Renal cortical epithelial cell (primary cell): ENCODE measurements around the gene SCUBE1. TPM values are rescaled to one million over a fixed set of nuclear protein-coding genes. Genes with fewer than 3 reads are reported as not detected.
A peak's percentile ranks its signal among the peaks of the same experiment; 100 is the strongest.
"Not testable (repeated sequence)": the region's sequence is repeated elsewhere in the genome, so short reads cannot be mapped to it uniquely, and the experiment has no call there.

Experiments used
- DNase-seq: peaks from one replicate; pipeline ENCODE4 v3.0.0-alpha.2; 2011; ENCODE audit warnings: low read depth
- total RNA-seq: library from RNA; depleted of rRNA; stranded (reverse); fragments of >200 nt; gene quantifications from 2 replicates; pipeline ENCODE4 v1.2.3, GENCODE V29; 2014

Gene SCUBE1
- total RNA-seq, 1 donor from 2014 or later, result 0.10 TPM

GRCh38 chr22:43301866-43302265 is 41.3 kb downstream of the SCUBE1 start:
- DNase-seq, result no peak

GRCh38 chr22:43300891-43301676 is 42.1 kb downstream of the SCUBE1 start:
- DNase-seq, result no peak

- no peak for DNase-seq
Measured at GRCh38 chr22:43299736-43300135, 43.4 kb downstream of the SCUBE1 start.

- no peak for DNase-seq
Measured at GRCh38 chr22:43298062-43298801, 44.9 kb downstream of the SCUBE1 start.

DNA sequence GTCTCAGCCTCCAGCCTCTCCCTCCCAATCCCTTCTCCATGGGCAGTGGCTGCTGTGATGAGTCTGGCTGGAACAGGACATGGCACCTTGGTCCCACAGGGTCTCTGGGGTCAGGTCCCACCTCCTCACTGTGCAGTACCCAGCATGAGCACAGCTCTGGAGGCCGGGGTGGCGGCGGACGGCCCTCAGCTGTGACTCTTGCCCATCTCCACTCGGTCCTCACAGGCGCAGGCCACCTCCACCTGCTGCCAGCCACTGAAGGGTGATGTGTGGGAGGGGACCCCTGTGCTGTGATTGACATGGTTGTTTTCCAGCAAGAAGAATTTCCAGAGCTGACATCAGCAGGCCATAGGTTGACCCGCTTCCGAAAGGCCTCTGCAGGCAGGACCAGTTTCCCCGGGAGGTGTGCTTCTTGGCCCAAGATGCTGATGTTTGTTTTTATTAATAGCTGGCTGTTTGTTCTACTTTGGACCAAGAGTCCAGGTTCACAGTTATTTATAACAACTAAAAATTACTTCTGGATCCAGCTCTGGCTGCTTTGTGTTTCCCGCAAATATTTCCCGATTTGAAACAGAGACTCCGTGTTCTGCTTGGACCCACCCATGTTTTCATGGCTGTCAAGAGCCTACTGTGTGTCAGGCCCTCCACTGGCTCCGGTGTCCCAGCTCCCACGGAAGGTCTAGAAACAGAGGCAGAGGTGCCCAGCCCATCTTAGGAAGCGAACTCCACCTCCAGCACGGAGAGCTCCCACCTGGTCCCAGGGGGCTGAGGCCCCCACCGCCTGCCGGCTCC is 45.7 kb downstream of the SCUBE1 start:
- DNase-seq, result no peak

- DNase-seq, result no peak
Measured at GRCh38 chr22:43296276-43296902, 46.8 kb downstream of the SCUBE1 start.

DNA sequence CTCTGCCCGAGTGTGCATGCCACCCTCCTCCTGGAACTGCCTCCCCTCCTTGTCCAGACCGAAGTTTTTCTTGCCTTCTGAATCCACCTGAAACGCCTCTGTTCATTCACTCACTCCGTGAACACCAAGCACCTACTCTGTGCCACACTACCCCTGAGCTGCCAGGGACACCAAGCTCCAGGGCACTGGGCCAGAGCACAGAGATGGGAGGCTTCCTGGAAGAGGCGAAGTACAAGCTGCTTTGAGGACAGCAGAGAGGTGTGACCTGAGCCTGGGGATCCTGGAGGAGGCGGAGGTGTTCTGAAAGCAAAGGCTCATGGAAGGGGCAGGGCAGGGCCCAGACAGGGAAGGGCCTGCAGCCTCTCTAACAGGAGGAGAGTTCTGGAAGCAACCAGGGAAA is 47.5 kb downstream of the SCUBE1 start:
- no peak for DNase-seq

DNA sequence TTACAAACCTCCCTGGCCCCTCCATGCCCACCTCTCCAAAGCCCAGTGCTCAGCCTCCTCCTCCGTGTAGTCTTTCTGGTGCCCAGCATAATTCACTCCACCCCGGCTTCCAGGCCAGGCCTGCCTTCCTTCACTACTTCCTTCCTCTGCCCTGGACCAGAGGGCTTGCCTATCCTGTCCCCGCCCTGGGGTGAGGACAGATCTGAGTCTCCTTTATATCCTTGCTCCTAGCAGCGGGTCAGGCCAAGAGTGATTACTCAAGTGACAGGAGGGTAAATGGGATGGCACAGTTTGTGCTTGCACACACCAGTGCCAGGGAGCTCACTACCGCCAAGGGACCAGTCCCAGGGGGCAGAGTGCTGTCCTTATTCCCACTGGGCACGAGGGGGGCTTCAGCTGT is 48.0 kb downstream of the SCUBE1 start:
- DNase-seq, result no peak

GRCh38 chr22:43293655-43294392 is 49.3 kb downstream of the SCUBE1 start:
- DNase-seq, result peak; percentile 7

GRCh38 chr22:43293259-43293654 is 49.9 kb downstream of the SCUBE1 start:
- DNase-seq, result no peak

DNA sequence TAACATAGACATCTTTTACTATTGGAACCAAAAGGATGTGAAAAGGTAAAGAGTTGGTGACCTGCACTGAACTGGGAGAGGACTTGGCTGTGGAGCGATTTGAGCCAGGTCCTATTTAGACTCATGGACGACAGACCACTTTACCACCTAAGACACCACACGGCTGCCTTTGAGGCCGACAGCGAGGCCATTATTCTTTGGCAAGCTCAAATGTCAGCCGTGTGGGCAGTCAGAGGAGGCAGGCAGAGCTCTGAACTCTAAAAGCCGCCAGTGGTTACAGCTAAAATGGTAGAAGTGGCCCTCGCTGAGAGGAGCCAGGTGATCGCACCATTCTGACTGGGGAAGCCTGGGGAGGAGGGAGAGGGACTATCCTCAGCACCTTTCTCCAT is 50.5 kb downstream of the SCUBE1 start:
- no peak for DNase-seq

DNA sequence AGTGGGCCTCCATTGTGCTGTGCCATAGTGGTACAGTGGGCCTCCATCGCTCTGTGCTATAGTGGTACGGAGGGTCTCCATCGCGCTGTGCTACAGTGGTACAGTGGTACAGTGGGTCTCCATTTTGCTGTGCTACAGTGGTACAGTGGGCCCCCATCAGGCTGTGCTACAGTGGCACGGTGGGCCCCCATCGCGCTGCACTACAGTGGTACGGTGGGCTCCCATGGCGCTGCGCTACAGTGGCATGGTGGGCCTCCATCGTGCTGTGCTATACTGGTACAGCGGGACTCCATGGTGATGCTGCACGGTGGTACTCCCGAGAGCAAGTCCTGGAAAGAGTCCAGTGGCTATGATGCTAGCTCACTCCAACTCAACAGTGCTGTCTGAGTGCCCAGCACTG is 51.8 kb downstream of the SCUBE1 start:
- no peak for DNase-seq

- peak; percentile 3 for DNase-seq
Measured at GRCh38 chr22:43289976-43290721, 53.0 kb downstream of the SCUBE1 start.

DNA sequence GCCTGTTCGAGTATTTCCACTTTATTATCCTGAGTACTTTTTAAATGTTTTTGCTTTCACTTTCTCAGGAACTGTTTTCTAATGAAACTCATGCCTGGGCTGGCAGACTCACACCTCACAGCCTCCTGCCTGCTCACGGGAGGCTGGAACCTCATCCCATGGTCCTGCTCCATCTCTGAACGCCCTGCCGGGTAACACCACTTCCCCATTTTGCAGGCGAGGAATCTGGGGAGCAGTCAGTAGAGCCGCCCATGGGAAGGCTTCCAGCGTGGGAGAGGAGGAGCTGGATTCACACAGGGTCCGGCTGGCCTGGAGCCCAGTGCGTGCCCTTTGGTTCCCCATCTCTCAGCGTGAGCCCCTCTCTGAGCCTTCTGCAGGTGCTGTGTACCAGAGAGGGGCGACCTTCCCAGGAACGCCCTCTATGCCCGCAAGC is 53.6 kb downstream of the SCUBE1 start:
- DNase-seq, result no peak

- DNase-seq, result no peak
Measured at GRCh38 chr22:43288807-43289420, 54.3 kb downstream of the SCUBE1 start.

- no peak for DNase-seq
Measured at GRCh38 chr22:43288378-43288777, 54.8 kb downstream of the SCUBE1 start.

GRCh38 chr22:43287441-43287840 is 55.7 kb downstream of the SCUBE1 start:
- no peak for DNase-seq

GRCh38 chr22:43281394-43281793 is 61.8 kb downstream of the SCUBE1 start:
- DNase-seq, result no peak

DNA sequence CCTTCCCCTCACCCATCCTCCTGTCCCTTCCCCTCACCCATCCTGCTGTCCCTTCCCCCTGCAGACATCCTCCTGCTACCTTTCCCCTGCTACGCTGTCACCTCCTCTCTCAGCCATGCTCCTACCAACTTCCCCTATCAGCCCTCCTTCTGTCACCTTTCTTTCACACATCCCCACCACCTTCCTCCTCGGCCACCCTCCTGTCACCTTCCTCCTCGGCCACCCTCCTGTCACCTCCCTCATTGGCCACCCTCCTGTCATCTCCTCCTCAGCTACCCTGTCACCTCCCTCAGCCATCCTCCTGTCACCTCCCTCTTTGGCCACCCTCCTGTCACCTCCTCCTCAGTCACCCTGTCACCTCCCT is 62.7 kb downstream of the SCUBE1 start:
- DNase-seq, result not testable (repeated sequence)

- DNase-seq, result no peak
Measured at GRCh38 chr22:43279867-43280522, 63.2 kb downstream of the SCUBE1 start.
